Stomach (tissue), 9 donors: ENCODE data around the gene C6orf89. TPM values are rescaled to one million over a fixed set of nuclear protein-coding genes. Genes with fewer than 3 reads are reported as not detected.

Experiments used
- DNase-seq, 2 donors: peaks; one replicate each; pipeline versions ENCODE4 v3.0.0 to v3.0.0-alpha.2; 2013 to 2019
- H3K27ac ChIP-seq, 5 donors: fragments of 200-600 bp in 4 of 5; sonication (generic) in 4 of 5; one replicate each; pipeline ENCODE4 v1.5.1; 2013 to 2019; ENCODE audit warnings: mild to moderate bottlenecking in 1 of 5, moderate library complexity in 1 of 5
- H3K27me3 ChIP-seq, 3 donors: fragments of 200-600 bp; sonication (generic); one replicate each; pipeline ENCODE4 v1.5.1; 2017 to 2019; ENCODE audit warnings: mixed run types in 1 of 3
- H3K36me3 ChIP-seq, 4 donors: fragments of 200-600 bp; sonication (generic); 1 replicate in 3 of 4; 2 replicates in 1 of 4; pipeline ENCODE4 v1.5.1; 2016 to 2019
- H3K4me1 ChIP-seq, 4 donors: fragments of 200-600 bp; sonication (generic); one replicate each; pipeline ENCODE4 v1.5.1; 2016 to 2019
- H3K4me3 ChIP-seq, 4 donors: fragments of 200-600 bp; sonication (generic) in 3 of 4; one replicate each; pipeline ENCODE4 v1.5.1; 2016 to 2019; ENCODE audit warnings: mild to moderate bottlenecking in 1 of 4
- H3K9me3 ChIP-seq, 4 donors: fragments of 200-600 bp; sonication (generic); one replicate each; pipeline ENCODE4 v1.5.1; 2016 to 2019
- CTCF ChIP-seq, 7 experiments: fragments of 450-650 bp in 4 of 7; fragments of 200-600 bp in 3 of 7; sonication (generic) in 3 of 7; IDR thresholded peaks; one replicate each; pipeline ENCODE4 v1.5.1; 2016 to 2019; ENCODE audit warnings: antibody characterized with exemption in 7 of 7, control low read depth in 2 of 7, mild to moderate bottlenecking in 1 of 7
- EP300 ChIP-seq: sonication (generic); formaldehyde crosslinking; IDR thresholded peaks from one replicate; pipeline ENCODE4 v1.6.1; 2017; ENCODE audit warnings: antibody characterized with exemption
- POLR2A ChIP-seq, 4 donors: fragments of 450-650 bp; IDR thresholded peaks; one replicate each; pipeline ENCODE4 v1.6.1; 2016; ENCODE audit warnings: antibody characterized with exemption in 4 of 4, control low read depth in 2 of 4, mild to moderate bottlenecking in 1 of 4, moderate library complexity in 1 of 4
- POLR2AphosphoS5 ChIP-seq, 3 donors: sonication (generic); formaldehyde crosslinking; IDR thresholded peaks; one replicate each; pipeline ENCODE4 v1.6.1; 2016; ENCODE audit warnings: antibody characterized with exemption in 3 of 3
- WGBS, 5 donors: extraction: QIAGEN DNeasy Blood & Tissue Kit in 3 of 5; methylation state at CpG; one replicate each; pipeline versions ENCODE4 v1.1.5 to v1.1.7; 2013 to 2018; 5-methylcytosine and 5-hydroxymethylcytosine counted together
- intact Hi-C: fragments of 100-400 bp; cut with DNase I; formaldehyde crosslinking; loops from one replicate; pipeline ENCODE4 v1.15.1; 2023; ENCODE audit warnings: low total_unique reads
- polyA plus RNA-seq, 3 donors: library from polyadenylated mRNA; stranded (reverse); fragments of 200-250 nt; gene quantifications; one replicate each; pipeline ENCODE4 v1.2.3, GENCODE V29; 2013
- total RNA-seq, 5 donors: library from RNA; depleted of rRNA; stranded (reverse); fragments of >200 nt; gene quantifications; one replicate each; pipeline versions ENCODE4 v1.1.0 to v1.2.3, GENCODE V29; 2014 to 2016
- donor health status: healthy with polysubstance abuse.
- donor health status: Bipolar disorder and iron deficiency.
- donor health status: healthy.

The C6orf89 gene
- total and polyA plus RNA-seq, 8 donors, result 7.0 to 47.2 (median 25.1) TPM

- Histone ChIP-seq H3K4me1 (peaks cover 0 to 32% (median 11%) of the 10 kb centered on the region in 4 donors), H3K27ac (peak overlapping the region in 1 of 5 donors; percentile 8), H3K36me3 (peaks cover 69 to 83% (median 79%) of the 10 kb centered on the region in 4 donors), H3K9me3 (no peaks in the 10 kb centered on the region), H3K27me3 (no peaks in the 10 kb centered on the region), H3K4me3 (no peak overlapping the region)
- 62 to 71% (median 68%) methylated on average over 14 of the region's 14 CpGs for WGBS, 5 donors
- peak in 1 of 2 donors; percentile 71 for DNase-seq
- intact Hi-C loops, result no loop called here
- TF ChIP-seq CTCF (IDR thresholded peaks at IDR 0.05) (no peak), EP300 (no peak), POLR2AphosphoS5 (IDR thresholded peaks at IDR 0.05) (no peak)
These were observed 83.5 kb downstream of the C6orf89 start for GRCh38 chr6:36969240-36969691.

- no peaks in the 10 kb centered on the region for H3K9me3 ChIP-seq
- WGBS, 5 donors, result 82 to 87% (median 84%) methylated on average over 15 to 17 of the region's 17 CpGs
- intact Hi-C loops, result no loop called here
- peaks cover 79 to 93% (median 89%) of the 10 kb centered on the region in 4 donors for H3K36me3 ChIP-seq
- H3K4me1 ChIP-seq, result peaks cover 0 to 28% (median 7%) of the 10 kb centered on the region in 4 donors
- no peak for DNase-seq
- peak overlapping the region in 1 of 5 donors; percentile 34 for H3K27ac ChIP-seq
- TF ChIP-seq EP300, result no peak
- no peak for TF ChIP-seq POLR2AphosphoS5 (IDR thresholded peaks at IDR 0.05)
- no peak for TF ChIP-seq POLR2A (IDR thresholded peaks at IDR 0.05)
- no peak for TF ChIP-seq CTCF (IDR thresholded peaks at IDR 0.05)
- no peak overlapping the region for H3K4me3 ChIP-seq
- H3K27me3 ChIP-seq, result no peaks in the 10 kb centered on the region
These were observed 84.5 kb downstream of the C6orf89 start for GRCh38 chr6:36969988-36970891.

- DNase-seq, result no peak
- Histone ChIP-seq H3K27ac (no peak overlapping the region), H3K4me1 (peaks cover 0 to 32% (median 7%) of the 10 kb centered on the region in 4 donors), H3K9me3 (no peaks in the 10 kb centered on the region), H3K36me3 (peaks cover 88 to 100% (median 98%) of the 10 kb centered on the region in 4 donors), H3K4me3 (no peak overlapping the region), H3K27me3 (no peaks in the 10 kb centered on the region)
- WGBS, 5 donors, result 83 to 90% (median 86%) methylated on average over 13 to 17 of the region's 17 CpGs
- TF ChIP-seq POLR2A (IDR thresholded peaks at IDR 0.05) (no peak), EP300 (no peak), POLR2AphosphoS5 (IDR thresholded peaks at IDR 0.05) (no peak), CTCF (IDR thresholded peaks at IDR 0.05) (no peak)
- intact Hi-C loops, result no loop called here
These were observed 85.4 kb downstream of the C6orf89 start for GRCh38 chr6:36970892-36971842.
